ENCODE results near the gene SLC13A4. TPM values are rescaled to one million over a fixed set of nuclear protein-coding genes. Genes with fewer than 3 reads are reported as not detected.
A peak's percentile ranks its signal among the peaks of the same experiment; 100 is the strongest.

Gene SLC13A4
- total RNA-seq, 4 donors from 2014 or later = not detected

- WGBS = 70% methylated on average over 3 of the region's 4 CpGs
- no peak overlapping the region for H3K27ac ChIP-seq (replicated peaks in 1 of 4)
- no peak overlapping the region for H3K4me3 ChIP-seq
- intact Hi-C loops (cut with DNase I) = no loop called here
- TF ChIP-seq EP300 (IDR thresholded peaks at IDR 0.05) (no peak), POLR2A (IDR thresholded peaks at IDR 0.05; ENCODE audit: low read depth) (no peak)
- no peaks in the 10 kb centered on the region for H3K36me3 ChIP-seq
- peaks cover 0 to 12% (median 0%) of the 10 kb centered on the region in 4 donors for H3K27me3 ChIP-seq
- no peak for DNase-seq (ENCODE audit: extremely low spot score)
- H3K4me1 ChIP-seq = peaks cover 0 to 10% (median 2%) of the 10 kb centered on the region in 4 donors
- H3K9me3 ChIP-seq = no peaks in the 10 kb centered on the region
These were observed 14.0 kb downstream of the SLC13A4 start for GRCh38 chr7:135713836-135714470.

- H3K4me1 ChIP-seq = peaks cover 0 to 10% (median 2%) of the 10 kb centered on the region in 4 donors
- H3K27me3 ChIP-seq = peaks cover 0 to 11% (median 0%) of the 10 kb centered on the region in 4 donors
- no peak overlapping the region for H3K27ac ChIP-seq (replicated peaks in 1 of 4)
- no peak for DNase-seq (ENCODE audit: extremely low spot score)
- TF ChIP-seq EP300 (IDR thresholded peaks at IDR 0.05) (no peak), CTCF (IDR thresholded peaks at IDR 0.05) (no peak), POLR2AphosphoS5 (IDR thresholded peaks at IDR 0.05) (no peak), POLR2A (IDR thresholded peaks at IDR 0.05; ENCODE audit: low read depth) (no peak)
- 62% methylated on average over 7 of the region's 7 CpGs for WGBS
- H3K36me3 ChIP-seq = no peaks in the 10 kb centered on the region
- no peak overlapping the region for H3K4me3 ChIP-seq
- no peaks in the 10 kb centered on the region for H3K9me3 ChIP-seq
- intact Hi-C loops (cut with DNase I) = no loop called here
These were observed 15.2 kb downstream of the SLC13A4 start for GRCh38 chr7:135712796-135713195.

- H3K27ac ChIP-seq (replicated peaks in 1 of 4) = no peak overlapping the region
- 63% methylated on average over 4 of the region's 4 CpGs for WGBS
- TF ChIP-seq POLR2A (IDR thresholded peaks at IDR 0.05; ENCODE audit: low read depth) (no peak), CTCF (IDR thresholded peaks at IDR 0.05) (no peak), POLR2AphosphoS5 (IDR thresholded peaks at IDR 0.05) (no peak), EP300 (IDR thresholded peaks at IDR 0.05) (no peak)
- no peaks in the 10 kb centered on the region for H3K9me3 ChIP-seq
- peaks cover 0 to 11% (median 0%) of the 10 kb centered on the region in 4 donors for H3K27me3 ChIP-seq
- no peaks in the 10 kb centered on the region for H3K36me3 ChIP-seq
- DNase-seq (ENCODE audit: extremely low spot score) = no peak
- intact Hi-C loops (cut with DNase I) = no loop called here
- H3K4me3 ChIP-seq = no peak overlapping the region
- H3K4me1 ChIP-seq = peaks cover 0 to 10% (median 2%) of the 10 kb centered on the region in 4 donors
These were observed 15.7 kb downstream of the SLC13A4 start for GRCh38 chr7:135712182-135712782.

GRCh38 chr7:135711139-135711469 lies 16.9 kb downstream of the SLC13A4 start:
- intact Hi-C loops (cut with DNase I) = no loop called here
- H3K27me3 ChIP-seq = peaks cover 0 to 8% (median 0%) of the 10 kb centered on the region in 4 donors
- TF ChIP-seq CTCF (IDR thresholded peaks at IDR 0.05) (no peak), EP300 (IDR thresholded peaks at IDR 0.05) (no peak), POLR2AphosphoS5 (IDR thresholded peaks at IDR 0.05) (no peak), POLR2A (IDR thresholded peaks at IDR 0.05; ENCODE audit: low read depth) (no peak)
- no peaks in the 10 kb centered on the region for H3K36me3 ChIP-seq
- H3K4me1 ChIP-seq = peaks cover 0 to 5% (median 2%) of the 10 kb centered on the region in 4 donors
- no peak overlapping the region for H3K4me3 ChIP-seq
- H3K9me3 ChIP-seq = no peaks in the 10 kb centered on the region
- no peak for DNase-seq (ENCODE audit: extremely low spot score)
- H3K27ac ChIP-seq (replicated peaks in 1 of 4) = no peak overlapping the region
- 73% methylated on average over 7 of the region's 8 CpGs for WGBS

GRCh38 chr7:135710417-135711138 lies 17.4 kb downstream of the SLC13A4 start:
- Histone ChIP-seq H3K4me1 (peaks cover 0 to 5% (median 2%) of the 10 kb centered on the region in 4 donors), H3K27ac (replicated peaks in 1 of 4) (no peak overlapping the region), H3K36me3 (no peaks in the 10 kb centered on the region), H3K27me3 (peaks cover 0 to 5% (median 0%) of the 10 kb centered on the region in 4 donors), H3K4me3 (no peak overlapping the region), H3K9me3 (no peaks in the 10 kb centered on the region)
- WGBS = 37% methylated on average over 11 of the region's 11 CpGs
- DNase-seq (ENCODE audit: extremely low spot score) = no peak
- intact Hi-C loops (cut with DNase I) = no loop called here
- TF ChIP-seq CTCF (IDR thresholded peaks at IDR 0.05) (peak in 2 of 3 experiments; percentile 33 to 63), EP300 (IDR thresholded peaks at IDR 0.05) (no peak), POLR2A (IDR thresholded peaks at IDR 0.05; ENCODE audit: low read depth) (no peak), POLR2AphosphoS5 (IDR thresholded peaks at IDR 0.05) (no peak)

All from esophagus muscularis mucosa (tissue), 4 donors.